ENCODE results near the gene OTULINL.

GRCh38 chr5:14579246-14579645, 2.3 kb upstream of the OTULINL start:
- no peak for TF ChIP-seq PHF8 (conservative IDR thresholded peaks at IDR 0.05; ENCODE audit: low read depth, low read length)
- TF ChIP-seq POLR2A (IDR thresholded peaks at IDR 0.05; ENCODE audit: control extremely low read depth in 1 of 2, low read depth in 2 of 2, low read length in 2 of 2): no peak

Measured in H1 (cell line).